Keratinocyte (primary cell): ENCODE results near the gene CCM2. TPM values are rescaled to one million over a fixed set of nuclear protein-coding genes. Genes with fewer than 3 reads are reported as not detected.
A peak's percentile ranks its signal among the peaks of the same experiment; 100 is the strongest.

Source experiments
- DNase-seq: peaks from one replicate; pipeline ENCODE4 v3.0.0-alpha.2; 2011; ENCODE audit warnings: low read depth, missing footprints, low spot score
- FAIRE-seq: peaks from 2 replicates; lab custom pipeline; 2011; peaks lifted over from hg19 to GRCh38; lab: Jason Lieb, UNC
- H2AFZ ChIP-seq: 2 replicates; pipeline ENCODE4 v1.6.0; 2012; ENCODE audit warnings: low read length, control low read depth, inconsistent platforms; ENCODE audit not compliant: control insufficient read depth
- H3K27ac ChIP-seq: 2 replicates; pipeline ENCODE4 v1.5.1; 2011; ENCODE audit warnings: low read length; ENCODE audit not compliant: control insufficient read depth, insufficient read depth
- H3K27me3 ChIP-seq: 3 replicates; pipeline ENCODE4 v1.6.0; 2011; ENCODE audit warnings: low read length; ENCODE audit not compliant: control insufficient read depth, insufficient read depth; ENCODE audit errors: extremely low read depth
- H3K36me3 ChIP-seq, 2 experiments: 2 replicates in 1 of 2; 3 replicates in 1 of 2; pipeline ENCODE4 v1.5.1; 2011; ENCODE audit warnings: low read length in 2 of 2, mild to moderate bottlenecking in 1 of 2; ENCODE audit not compliant: control insufficient read depth in 2 of 2, insufficient read depth in 2 of 2; ENCODE audit errors: extremely low read depth in 1 of 2
- H3K4me1 ChIP-seq: 3 replicates; pipeline ENCODE4 v1.5.1; 2011; ENCODE audit warnings: low read length; ENCODE audit not compliant: control insufficient read depth, insufficient read depth; ENCODE audit errors: extremely low read depth
- H3K4me2 ChIP-seq: 3 replicates; pipeline ENCODE4 v1.6.0; 2011; ENCODE audit warnings: low read depth, low read length; ENCODE audit not compliant: control insufficient read depth, insufficient read depth; ENCODE audit errors: extremely low read depth
- H3K4me3 ChIP-seq, 3 experiments: fragments of 200-600 bp in 1 of 3; sonication (generic) in 1 of 3; 2 replicates in 2 of 3; 3 replicates in 1 of 3; pipeline ENCODE4 v1.5.1; 2011 to 2016; ENCODE audit warnings: low read length in 3 of 3, mild to moderate bottlenecking in 3 of 3, control low read depth in 2 of 3, inconsistent platforms in 1 of 3, low read depth in 1 of 3, mixed read lengths in 1 of 3, mixed run types in 1 of 3, moderate library complexity in 1 of 3; ENCODE audit not compliant: control insufficient read depth in 2 of 3, insufficient read depth in 2 of 3; ENCODE audit errors: extremely low read depth in 1 of 3
- H3K79me2 ChIP-seq: 2 replicates; pipeline ENCODE4 v1.6.0; 2012; ENCODE audit warnings: low read length; ENCODE audit not compliant: control insufficient read depth, insufficient read depth
- H3K9ac ChIP-seq: 3 replicates; pipeline ENCODE4 v1.6.0; 2011; ENCODE audit warnings: low read length; ENCODE audit not compliant: control insufficient read depth, insufficient read depth; ENCODE audit errors: extremely low read depth
- H3K9me1 ChIP-seq: 3 replicates; pipeline ENCODE4 v1.6.0; 2011; ENCODE audit warnings: low read length; ENCODE audit not compliant: control insufficient read depth, insufficient read depth; ENCODE audit errors: extremely low read depth
- H3K9me3 ChIP-seq: 2 replicates; pipeline ENCODE4 v1.5.1; 2012; ENCODE audit warnings: low read depth, low read length; ENCODE audit not compliant: control insufficient read depth
- H4K20me1 ChIP-seq: 3 replicates; pipeline ENCODE4 v1.6.0; 2011; ENCODE audit warnings: low read length; ENCODE audit not compliant: control insufficient read depth, insufficient read depth; ENCODE audit errors: extremely low read depth
- EZH2 ChIP-seq: IDR thresholded peaks from one replicate; pipeline ENCODE4 v1.6.1; 2012; ENCODE audit warnings: inconsistent platforms, mild to moderate bottlenecking, low read length, moderate library complexity
- dilution Hi-C: fragments of 300-500 bp; cut with MboI; formaldehyde crosslinking; loops from one replicate; pipeline ENCODE4 v1.7.0; 2020; ENCODE audit warnings: low sequenced_read_pairs; ENCODE audit not compliant: extremely low pct_ligation_motif_present
- polyA plus RNA-seq, 5 experiments: library from polyadenylated mRNA; depleted of rRNA in 3 of 5; stranded (reverse) in 3 of 5; stranded (forward) in 1 of 5; unstranded in 1 of 5; fragments of >200 nt; gene quantifications; 1 replicate in 1 of 5; 2 replicates in 3 of 5; 3 replicates in 1 of 5; pipeline versions ENCODE4 v1.2.1 to v1.2.3, GENCODE V29; 2011 to 2012; ENCODE audit warnings: missing spikeins in 2 of 5, low read depth in 1 of 5, low replicate concordance in 1 of 5
- TF ChIP-seq, protein P1 (sequence below), 3 experiments: IDR thresholded peaks in 1 of 3; conservative IDR thresholded peaks in 1 of 3; optimal IDR thresholded peaks in 1 of 3; 2 replicates in 2 of 3; 3 replicates in 1 of 3; pipeline versions ENCODE3 to v1.5.1; 2011; ENCODE audit warnings: low read length in 3 of 3, mild to moderate bottlenecking in 3 of 3, moderate library complexity in 2 of 3, control low read depth in 1 of 3, inconsistent platforms in 1 of 3; ENCODE audit not compliant: insufficient read depth in 2 of 3; ENCODE audit errors: extremely low read depth in 1 of 3

Gene CCM2
- polyA plus RNA-seq, 1 donor (not counting 4 experiments of a cell fraction or from before 2014, with no cell fraction given) = 44.8 TPM

DNA sequence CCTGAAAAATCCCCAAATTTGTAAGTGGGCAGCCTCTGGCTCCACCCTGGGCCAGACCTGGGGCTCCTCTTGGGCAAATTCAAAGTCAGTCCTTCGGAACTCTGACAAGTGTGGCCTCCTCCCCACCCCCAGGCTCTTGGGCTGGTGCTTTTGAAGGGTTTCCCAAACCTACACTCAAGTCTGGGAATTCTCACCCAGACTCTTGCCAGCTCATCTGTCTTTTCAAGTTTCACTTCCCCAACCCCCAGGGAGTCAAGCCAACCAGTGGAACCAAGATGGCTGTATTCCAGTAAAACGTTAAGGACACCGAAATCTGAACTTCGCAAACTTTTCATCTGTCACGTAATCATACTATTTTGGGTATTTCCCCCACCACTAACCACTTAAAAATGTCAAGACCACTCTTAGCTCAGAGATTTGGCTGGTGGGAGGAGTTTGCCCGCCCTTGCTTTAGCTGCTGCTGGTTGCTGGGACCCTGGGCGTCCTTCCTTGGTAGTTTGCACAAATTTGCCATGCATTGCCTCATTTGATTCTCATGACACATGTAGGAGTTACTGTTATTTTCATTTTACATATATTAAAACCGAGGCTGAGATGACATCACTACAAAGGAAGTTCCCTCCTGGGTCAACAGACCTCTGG lies 19.5 kb upstream of the CCM2 start:
- no peak overlapping the region for H2AFZ ChIP-seq
- H3K9me3 ChIP-seq = no peaks in the 10 kb centered on the region
- H3K27ac ChIP-seq = peak overlapping the region; percentile 73
- H3K9ac ChIP-seq = peak overlapping the region; percentile 48
- no peaks in the 10 kb centered on the region for H3K9me1 ChIP-seq
- H3K4me3 ChIP-seq = no peak overlapping the region
- peaks cover 21 to 33% of the 10 kb centered on the region in 2 experiments for H3K36me3 ChIP-seq
- peaks cover 20% of the 10 kb centered on the region for H4K20me1 ChIP-seq
- peaks cover 52% of the 10 kb centered on the region for H3K4me1 ChIP-seq
- DNase-seq = no peak
- peaks cover 29% of the 10 kb centered on the region for H3K79me2 ChIP-seq
- dilution Hi-C loops = no loop called here
- no peaks in the 10 kb centered on the region for H3K27me3 ChIP-seq
- peak overlapping the region; percentile 30 for H3K4me2 ChIP-seq
- no peak for FAIRE-seq
- TF ChIP-seq EZH2 = no peak
- TF ChIP-seq, protein P1, sequence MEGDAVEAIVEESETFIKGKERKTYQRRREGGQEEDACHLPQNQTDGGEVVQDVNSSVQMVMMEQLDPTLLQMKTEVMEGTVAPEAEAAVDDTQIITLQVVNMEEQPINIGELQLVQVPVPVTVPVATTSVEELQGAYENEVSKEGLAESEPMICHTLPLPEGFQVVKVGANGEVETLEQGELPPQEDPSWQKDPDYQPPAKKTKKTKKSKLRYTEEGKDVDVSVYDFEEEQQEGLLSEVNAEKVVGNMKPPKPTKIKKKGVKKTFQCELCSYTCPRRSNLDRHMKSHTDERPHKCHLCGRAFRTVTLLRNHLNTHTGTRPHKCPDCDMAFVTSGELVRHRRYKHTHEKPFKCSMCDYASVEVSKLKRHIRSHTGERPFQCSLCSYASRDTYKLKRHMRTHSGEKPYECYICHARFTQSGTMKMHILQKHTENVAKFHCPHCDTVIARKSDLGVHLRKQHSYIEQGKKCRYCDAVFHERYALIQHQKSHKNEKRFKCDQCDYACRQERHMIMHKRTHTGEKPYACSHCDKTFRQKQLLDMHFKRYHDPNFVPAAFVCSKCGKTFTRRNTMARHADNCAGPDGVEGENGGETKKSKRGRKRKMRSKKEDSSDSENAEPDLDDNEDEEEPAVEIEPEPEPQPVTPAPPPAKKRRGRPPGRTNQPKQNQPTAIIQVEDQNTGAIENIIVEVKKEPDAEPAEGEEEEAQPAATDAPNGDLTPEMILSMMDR (optimal IDR thresholded peaks at IDR 0.05 in 1 of 3, IDR thresholded peaks at IDR 0.05 in 1 of 3, conservative IDR thresholded peaks at IDR 0.05 in 1 of 3; ENCODE audit: extremely low read depth in 1 of 3, insufficient read depth in 2 of 3, low read length in 3 of 3) = no peak

DNA sequence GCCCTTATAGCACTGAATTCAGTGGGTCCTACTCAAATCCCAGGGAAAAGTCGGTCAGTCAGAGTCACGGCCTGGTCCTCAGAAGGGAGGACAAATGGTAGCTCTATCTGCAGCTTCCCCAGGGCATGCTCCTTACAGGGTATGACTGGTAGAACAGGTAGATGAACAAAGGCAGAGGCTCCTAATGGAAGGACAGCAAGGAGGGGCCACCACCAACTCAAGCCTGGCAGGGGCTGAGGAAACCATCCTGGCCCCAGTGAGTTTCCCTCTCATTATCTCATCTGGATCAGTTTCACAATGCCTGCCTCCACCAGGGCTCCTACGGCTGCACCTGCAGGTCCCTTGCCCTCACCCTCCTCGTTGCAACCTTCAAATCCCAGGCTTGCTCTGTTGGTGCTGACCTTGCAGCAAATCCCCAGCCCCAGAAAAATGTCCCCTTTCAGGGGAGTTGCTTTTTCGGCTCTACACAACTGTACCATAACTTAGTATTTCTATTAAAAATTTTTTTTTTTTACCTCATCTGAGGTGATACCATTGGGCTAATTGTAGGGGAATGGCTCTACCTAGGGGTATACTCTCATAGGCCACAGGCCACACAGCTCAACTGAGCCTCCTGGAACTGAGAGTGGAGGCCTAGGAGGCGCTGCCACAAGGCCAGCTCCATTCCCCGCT lies 18.8 kb upstream of the CCM2 start:
- Histone ChIP-seq H3K27ac (peak overlapping the region; percentile 73), H3K4me1 (peaks cover 52% of the 10 kb centered on the region), H3K4me2 (peak overlapping the region; percentile 30), H4K20me1 (peaks cover 20% of the 10 kb centered on the region), H3K9me3 (no peaks in the 10 kb centered on the region), H3K36me3 (peaks cover 21 to 38% of the 10 kb centered on the region in 2 experiments), H2AFZ (no peak overlapping the region), H3K9ac (peak overlapping the region; percentile 48), H3K4me3 (no peak overlapping the region), H3K27me3 (no peaks in the 10 kb centered on the region), H3K9me1 (no peaks in the 10 kb centered on the region), H3K79me2 (peaks cover 36% of the 10 kb centered on the region)
- DNase-seq (no peak), FAIRE-seq (no peak)
- dilution Hi-C loops = no loop called here
- TF ChIP-seq EZH2 = no peak
- TF ChIP-seq, protein P1 (optimal IDR thresholded peaks at IDR 0.05 in 1 of 3, IDR thresholded peaks at IDR 0.05 in 1 of 3, conservative IDR thresholded peaks at IDR 0.05 in 1 of 3; ENCODE audit: extremely low read depth in 1 of 3, insufficient read depth in 2 of 3, low read length in 3 of 3) = no peak
